MCF 10A (cell line): ENCODE data around the gene GHRH. TPM values are rescaled to one million over a fixed set of nuclear protein-coding genes. Genes with fewer than 3 reads are reported as not detected.

Experiments used
- BruUV-seq: library from RNA; stranded (reverse); fragments of 400-500 nt; replicated peaks from 2 replicates; lab custom pipeline; 2021; lab: Mats Ljungman, UMichigan
- CTCF ChIA-PET: fragments of 300-600 bp; sonication (Branson Sonifier 250); formaldehyde crosslinking; extraction: SDS; loops from one replicate; lab custom pipeline; 2021; ENCODE audit warnings: antibody characterized with exemption, inconsistent platforms; lab: Yijun Ruan, JAX
- POLR2A ChIA-PET: fragments of 300-600, 350-650 bp; sonication (Branson Sonifier 250); formaldehyde crosslinking; extraction: SDS; loops from one replicate; lab custom pipeline; 2020; ENCODE audit warnings: antibody characterized with exemption, inconsistent platforms; lab: Yijun Ruan, JAX
- DNase-seq: peaks from one replicate; pipeline ENCODE4 v3.0.0-alpha.2; 2018; ENCODE audit not compliant: unreplicated experiment
- H3K27ac Mint-ChIP-seq: one replicate; pipeline ENCODE4 v1.8.0; 2022; ENCODE audit warnings: mild to moderate bottlenecking, low read depth, mixed read lengths; ENCODE audit not compliant: unreplicated experiment
- H3K27me3 Mint-ChIP-seq: one replicate; pipeline ENCODE4 v1.8.0; 2022; ENCODE audit warnings: mixed read lengths; ENCODE audit not compliant: insufficient read depth, unreplicated experiment
- H3K36me3 Mint-ChIP-seq: one replicate; pipeline ENCODE4 v1.8.0; 2022; ENCODE audit warnings: mild to moderate bottlenecking, moderate library complexity, mixed read lengths; ENCODE audit not compliant: insufficient read depth, unreplicated experiment
- H3K4me1 Mint-ChIP-seq: one replicate; pipeline ENCODE4 v1.8.0; 2022; ENCODE audit warnings: mixed read lengths; ENCODE audit not compliant: insufficient read depth, unreplicated experiment
- H3K4me3 Mint-ChIP-seq: one replicate; pipeline ENCODE4 v1.8.0; 2022; ENCODE audit warnings: mild to moderate bottlenecking, moderate library complexity, mixed read lengths; ENCODE audit not compliant: unreplicated experiment
- H3K9me3 Mint-ChIP-seq: one replicate; pipeline ENCODE4 v1.8.0; 2022; ENCODE audit warnings: mixed read lengths; ENCODE audit not compliant: unreplicated experiment
- CTCF ChIP-seq: fragments of 200-600 bp; IDR thresholded peaks from one replicate; pipeline ENCODE4 v1.8.0; 2022; ENCODE audit warnings: antibody characterized with exemption, mild to moderate bottlenecking; ENCODE audit not compliant: unreplicated experiment
- intact Hi-C: fragments of 100-400 bp; cut with micrococcal nuclease; formaldehyde crosslinking; loops from 2 replicates; pipeline ENCODE4 v1.14.1; 2022
- total RNA-seq: library from RNA; stranded (reverse); gene quantifications from 2 replicates; pipeline ENCODE4 v1.2.3, GENCODE V29; 2022

Gene GHRH
- total RNA-seq, 1 experiment from 2014 or later = not detected

- intact Hi-C loops = no loop called here
- no peak overlapping the region for H3K4me3 Mint-ChIP-seq
- peaks cover 59% of the 10 kb centered on the region for H3K36me3 Mint-ChIP-seq
- no peak overlapping the region for H3K27ac Mint-ChIP-seq
- no TSS peak for BruUV-seq
- no peaks in the 10 kb centered on the region for H3K9me3 Mint-ChIP-seq
- H3K27me3 Mint-ChIP-seq = no peaks in the 10 kb centered on the region
- TF ChIP-seq CTCF = no peak
- peak; percentile 15 for DNase-seq
- CTCF ChIA-PET = interaction anchor here (0.8 to 1.5 kb wide), 4 partner anchors 12 to 24 kb away, joined by 3 to 7 read pairs (median 5); no protein-coding TSS in a partner anchor
- no peaks in the 10 kb centered on the region for H3K4me1 Mint-ChIP-seq
- POLR2A ChIA-PET = no interaction called here
These were observed 43.2 kb downstream of the GHRH start for GRCh38 chr20:37218441-37218840.

- H3K4me1 Mint-ChIP-seq = no peaks in the 10 kb centered on the region
- peak; percentile 56 for DNase-seq
- peaks cover 87% of the 10 kb centered on the region for H3K36me3 Mint-ChIP-seq
- ChIA-PET CTCF (interaction anchor here (0.6 to 3.4 kb wide), 9 partner anchors 8 to 912 kb away, joined by 3 to 16 read pairs (median 4); no protein-coding TSS in a partner anchor), POLR2A (interaction anchor here (0.6 to 1.8 kb wide), 8 partner anchors 11 to 1095 kb away, joined by 3 to 7 read pairs (median 4); partner anchors contain the start of genes MROH8 and RPN2)
- no peak overlapping the region for H3K4me3 Mint-ChIP-seq
- no peaks in the 10 kb centered on the region for H3K9me3 Mint-ChIP-seq
- H3K27ac Mint-ChIP-seq = no peak overlapping the region
- TF ChIP-seq CTCF = no peak
- no TSS peak for BruUV-seq
- intact Hi-C loops = no loop called here
- H3K27me3 Mint-ChIP-seq = no peaks in the 10 kb centered on the region
These were observed 51.8 kb downstream of the GHRH start for GRCh38 chr20:37209661-37210314.

GRCh38 chr20:37209193-37209592 is 52.4 kb downstream of the GHRH start:
- H3K27me3 Mint-ChIP-seq = no peaks in the 10 kb centered on the region
- no peaks in the 10 kb centered on the region for H3K9me3 Mint-ChIP-seq
- intact Hi-C loops = no loop called here
- ChIA-PET CTCF (interaction anchor here (0.5 to 3.4 kb wide), 9 partner anchors 8 to 912 kb away, joined by 3 to 16 read pairs (median 4); no protein-coding TSS in a partner anchor), POLR2A (interaction anchor here (0.6 to 1.8 kb wide), 7 partner anchors 11 to 315 kb away, joined by 3 to 7 read pairs (median 5); partner anchors contain the start of genes MROH8 and RPN2)
- no peak overlapping the region for H3K4me3 Mint-ChIP-seq
- DNase-seq = no peak
- H3K36me3 Mint-ChIP-seq = peaks cover 88% of the 10 kb centered on the region
- no peak overlapping the region for H3K27ac Mint-ChIP-seq
- no peaks in the 10 kb centered on the region for H3K4me1 Mint-ChIP-seq
- no peak for TF ChIP-seq CTCF
- no TSS peak for BruUV-seq

- no peaks in the 10 kb centered on the region for H3K4me1 Mint-ChIP-seq
- no peak for TF ChIP-seq CTCF
- POLR2A ChIA-PET = no interaction called here
- CTCF ChIA-PET = interaction anchor here (0.7 to 3.4 kb wide), 2 partner anchors 12 to 329 kb away, joined by 3 to 16 read pairs; no protein-coding TSS in a partner anchor
- intact Hi-C loops = no loop called here
- H3K27ac Mint-ChIP-seq = no peak overlapping the region
- H3K36me3 Mint-ChIP-seq = peaks cover 78% of the 10 kb centered on the region
- no peak overlapping the region for H3K4me3 Mint-ChIP-seq
- no TSS peak for BruUV-seq
- no peaks in the 10 kb centered on the region for H3K9me3 Mint-ChIP-seq
- no peaks in the 10 kb centered on the region for H3K27me3 Mint-ChIP-seq
- DNase-seq = no peak
These were observed 54.4 kb downstream of the GHRH start for GRCh38 chr20:37207171-37207570.
